ENCODE measurements around the gene ARHGAP20. TPM values are rescaled to one million over a fixed set of nuclear protein-coding genes. Genes with fewer than 3 reads are reported as not detected.

The ARHGAP20 gene
- total and polyA plus RNA-seq, 2 experiments from 2014 or later = 0.31 TPM; not detected in 1

GRCh38 chr11:110580571-110580970 is 131.7 kb downstream of the ARHGAP20 start (continued):
- no peak for TF ChIP-seq ZNF462 (CRISPR knock-in tag; IDR thresholded peaks at IDR 0.05)
- no peak for TF ChIP-seq JUNB (IDR thresholded peaks at IDR 0.05; ENCODE audit: unreplicated experiment)
- no peak for TF ChIP-seq NANOG (IDR thresholded peaks at IDR 0.05; ENCODE audit: borderline replicate concordance)
- TF ChIP-seq EZH2phosphoT487 (IDR thresholded peaks at IDR 0.05; ENCODE audit: unreplicated experiment) = no peak
- TF ChIP-seq STAT1 (IDR thresholded peaks at IDR 0.05; ENCODE audit: unreplicated experiment) = no peak
- TF ChIP-seq ZNF114 (CRISPR knock-in tag; IDR thresholded peaks at IDR 0.05) = no peak
- TF ChIP-seq CREB1 (CRISPR knock-in tag; IDR thresholded peaks at IDR 0.05; ENCODE audit: low read depth) = no peak
- no peak for TF ChIP-seq POLR2AphosphoS5 (IDR thresholded peaks at IDR 0.05; ENCODE audit: low read depth)

DNA sequence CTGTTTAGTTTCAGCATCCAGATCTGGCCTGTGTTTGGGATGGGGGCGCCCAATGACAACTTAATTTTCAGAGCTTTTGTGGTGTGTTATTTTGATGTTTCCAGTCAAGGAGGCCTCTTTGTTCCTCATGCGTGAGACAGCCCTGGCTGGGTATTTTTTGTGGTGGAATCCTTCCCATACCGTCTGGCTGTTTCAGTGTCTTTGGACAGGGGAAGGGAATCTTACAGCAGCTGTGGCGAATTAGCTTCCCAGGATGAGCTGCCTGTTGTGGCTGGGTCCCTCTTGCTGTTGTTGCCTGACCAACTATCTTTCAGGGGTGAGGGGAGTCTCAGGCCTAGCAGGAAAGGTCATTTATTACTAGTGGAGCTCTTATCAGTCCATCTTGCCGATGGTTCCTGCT is 138.8 kb downstream of the ARHGAP20 start:
- H3K4me3 Mint-ChIP-seq = no peak overlapping the region
- Histone ChIP-seq H3K79me2 (replicated peaks; ENCODE audit: insufficient read depth) (no peaks in the 10 kb centered on the region), H3K27ac (ENCODE audit: low read depth) (no peak overlapping the region), H3K4me1 (ENCODE audit: insufficient read depth) (no peaks in the 10 kb centered on the region), H3K4me2 (no peak overlapping the region), H3K36me3 (ENCODE audit: insufficient read depth) (no peaks in the 10 kb centered on the region), H4K20me1 (replicated peaks; ENCODE audit: insufficient read depth) (no peaks in the 10 kb centered on the region), H3K27me3 (ENCODE audit: insufficient read depth) (no peaks in the 10 kb centered on the region), H3F3A (replicated peaks; ENCODE audit: low read depth) (no peaks in the 10 kb centered on the region), H3K4me3 (no peak overlapping the region), H2AFZ (0 out of 2 replicates have a peak overlapping the region, but pooled peaks have one; percentile 66), H3K9me2 (ENCODE audit: insufficient read depth) (no peaks in the 10 kb centered on the region)
- no peaks in the 10 kb centered on the region for H3K36me3 Mint-ChIP-seq (ENCODE audit: low read depth)
- no peaks in the 10 kb centered on the region for H3K9me3 Mint-ChIP-seq
- TF ChIP-seq, protein P1, sequence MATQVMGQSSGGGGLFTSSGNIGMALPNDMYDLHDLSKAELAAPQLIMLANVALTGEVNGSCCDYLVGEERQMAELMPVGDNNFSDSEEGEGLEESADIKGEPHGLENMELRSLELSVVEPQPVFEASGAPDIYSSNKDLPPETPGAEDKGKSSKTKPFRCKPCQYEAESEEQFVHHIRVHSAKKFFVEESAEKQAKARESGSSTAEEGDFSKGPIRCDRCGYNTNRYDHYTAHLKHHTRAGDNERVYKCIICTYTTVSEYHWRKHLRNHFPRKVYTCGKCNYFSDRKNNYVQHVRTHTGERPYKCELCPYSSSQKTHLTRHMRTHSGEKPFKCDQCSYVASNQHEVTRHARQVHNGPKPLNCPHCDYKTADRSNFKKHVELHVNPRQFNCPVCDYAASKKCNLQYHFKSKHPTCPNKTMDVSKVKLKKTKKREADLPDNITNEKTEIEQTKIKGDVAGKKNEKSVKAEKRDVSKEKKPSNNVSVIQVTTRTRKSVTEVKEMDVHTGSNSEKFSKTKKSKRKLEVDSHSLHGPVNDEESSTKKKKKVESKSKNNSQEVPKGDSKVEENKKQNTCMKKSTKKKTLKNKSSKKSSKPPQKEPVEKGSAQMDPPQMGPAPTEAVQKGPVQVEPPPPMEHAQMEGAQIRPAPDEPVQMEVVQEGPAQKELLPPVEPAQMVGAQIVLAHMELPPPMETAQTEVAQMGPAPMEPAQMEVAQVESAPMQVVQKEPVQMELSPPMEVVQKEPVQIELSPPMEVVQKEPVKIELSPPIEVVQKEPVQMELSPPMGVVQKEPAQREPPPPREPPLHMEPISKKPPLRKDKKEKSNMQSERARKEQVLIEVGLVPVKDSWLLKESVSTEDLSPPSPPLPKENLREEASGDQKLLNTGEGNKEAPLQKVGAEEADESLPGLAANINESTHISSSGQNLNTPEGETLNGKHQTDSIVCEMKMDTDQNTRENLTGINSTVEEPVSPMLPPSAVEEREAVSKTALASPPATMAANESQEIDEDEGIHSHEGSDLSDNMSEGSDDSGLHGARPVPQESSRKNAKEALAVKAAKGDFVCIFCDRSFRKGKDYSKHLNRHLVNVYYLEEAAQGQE (IDR thresholded peaks at IDR 0.05; ENCODE audit: unreplicated experiment) = no peak
- TF ChIP-seq, protein P2, sequence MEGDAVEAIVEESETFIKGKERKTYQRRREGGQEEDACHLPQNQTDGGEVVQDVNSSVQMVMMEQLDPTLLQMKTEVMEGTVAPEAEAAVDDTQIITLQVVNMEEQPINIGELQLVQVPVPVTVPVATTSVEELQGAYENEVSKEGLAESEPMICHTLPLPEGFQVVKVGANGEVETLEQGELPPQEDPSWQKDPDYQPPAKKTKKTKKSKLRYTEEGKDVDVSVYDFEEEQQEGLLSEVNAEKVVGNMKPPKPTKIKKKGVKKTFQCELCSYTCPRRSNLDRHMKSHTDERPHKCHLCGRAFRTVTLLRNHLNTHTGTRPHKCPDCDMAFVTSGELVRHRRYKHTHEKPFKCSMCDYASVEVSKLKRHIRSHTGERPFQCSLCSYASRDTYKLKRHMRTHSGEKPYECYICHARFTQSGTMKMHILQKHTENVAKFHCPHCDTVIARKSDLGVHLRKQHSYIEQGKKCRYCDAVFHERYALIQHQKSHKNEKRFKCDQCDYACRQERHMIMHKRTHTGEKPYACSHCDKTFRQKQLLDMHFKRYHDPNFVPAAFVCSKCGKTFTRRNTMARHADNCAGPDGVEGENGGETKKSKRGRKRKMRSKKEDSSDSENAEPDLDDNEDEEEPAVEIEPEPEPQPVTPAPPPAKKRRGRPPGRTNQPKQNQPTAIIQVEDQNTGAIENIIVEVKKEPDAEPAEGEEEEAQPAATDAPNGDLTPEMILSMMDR (conservative IDR thresholded peaks at IDR 0.05; ENCODE audit: low read depth in 2 of 2) = peak in 1 of 2 experiments; percentile 26; a peak in 1 of 4 replicates
- DNase-seq (ENCODE audit: low spot score) = no peak
- no peak for ATAC-seq
- no peak overlapping the region for H3K27ac Mint-ChIP-seq
- no peaks in the 10 kb centered on the region for H3K27me3 Mint-ChIP-seq (ENCODE audit: insufficient read depth, low read depth, poor library complexity)
- peaks cover 4% of the 10 kb centered on the region; the same call in 2 of the 3 replicates for H3K4me1 Mint-ChIP-seq

Measured in GM23338 (cell line).